Measurements from ENCODE around the gene TFPT. TPM values are rescaled to one million over a fixed set of nuclear protein-coding genes. Genes with fewer than 3 reads are reported as not detected.

Gene TFPT
- total RNA-seq, 1 experiment from 2014 or later, result 45.4 TPM

DNA sequence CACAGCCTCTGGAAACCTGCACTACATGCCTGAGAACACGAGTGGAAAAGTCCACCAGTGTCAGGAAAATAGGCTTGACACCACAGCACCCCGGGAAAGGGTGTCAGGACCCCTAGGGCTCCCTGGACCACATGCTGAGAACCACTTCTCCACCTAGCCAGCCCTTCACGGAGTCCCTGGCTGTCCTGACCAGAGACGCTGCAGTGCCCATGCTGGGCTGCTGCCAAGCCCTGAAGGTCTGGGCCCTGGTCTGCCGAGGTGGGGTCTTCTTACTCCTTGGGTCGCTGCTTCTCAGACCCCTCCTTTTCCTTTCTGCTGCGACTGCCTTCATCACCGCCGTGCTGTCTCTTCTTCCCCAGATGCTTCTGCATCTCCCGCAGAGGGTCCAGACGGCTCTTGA, 41.0 kb upstream of the TFPT start:
- H3K9me3 ChIP-seq (ENCODE audit: control insufficient read depth, insufficient read depth, low read depth, low read length), result no peaks in the 10 kb centered on the region
- H3K4me3 ChIP-seq (ENCODE audit: low read depth in 2 of 2, low read length in 2 of 2), result no peak overlapping the region
- peaks cover 32% of the 10 kb centered on the region for H3K4me1 ChIP-seq (ENCODE audit: control insufficient read depth, insufficient read depth, low read length)
- BruUV-seq (replicated peaks), result no TSS peak
- no peak for ATAC-seq
- no peak for DNase-seq (ENCODE audit: low read depth, low spot score)
- no peaks in the 10 kb centered on the region for H3K27me3 ChIP-seq (ENCODE audit: control insufficient read depth, insufficient read depth, low read length)
- ChIA-PET CTCF (interaction anchor here (0.6 kb wide), 2 partner anchors 128 to 295 kb away, joined by 4 to 5 read pairs; no protein-coding TSS in a partner anchor), POLR2A (no interaction called here)
- no peak overlapping the region for H3K27ac ChIP-seq (ENCODE audit: low read length)
- intact Hi-C loops (cut with micrococcal nuclease; ENCODE audit: unreplicated experiment), result no loop called here
- TF ChIP-seq POLR2AphosphoS5 (IDR thresholded peaks at IDR 0.05; ENCODE audit: low read depth, low read length) (no peak; the same call in none of the 2 replicates), REST (IDR thresholded peaks at IDR 0.05; ENCODE audit: insufficient read depth in 1 of 2, low read depth in 2 of 2, low read length in 1 of 2) (no peak), TCF7L2 (IDR thresholded peaks at IDR 0.05; ENCODE audit: low read depth, low read length) (no peak), CTCF (IDR thresholded peaks at IDR 0.05) (no peak), SIN3A (IDR thresholded peaks at IDR 0.05; ENCODE audit: borderline replicate concordance, insufficient read depth, low read depth, low read length) (no peak)
- peaks cover 12% of the 10 kb centered on the region for H3K36me3 ChIP-seq (ENCODE audit: control insufficient read depth, insufficient read depth, low read length)
- in situ Hi-C loops (cut with HindIII; ENCODE audit: low pct_unique_long_range_greater_than_20kb, low sequenced_read_pairs), result no loop called here

- ChIA-PET POLR2A (no interaction called here), CTCF (no interaction called here)
- no peaks in the 10 kb centered on the region for H3K9me3 ChIP-seq (ENCODE audit: control insufficient read depth, insufficient read depth, low read depth, low read length)
- H3K4me1 ChIP-seq (ENCODE audit: control insufficient read depth, insufficient read depth, low read length), result peaks cover 29% of the 10 kb centered on the region
- in situ Hi-C loops (cut with HindIII; ENCODE audit: low pct_unique_long_range_greater_than_20kb, low sequenced_read_pairs) (no loop called here), intact Hi-C loops (cut with micrococcal nuclease; ENCODE audit: unreplicated experiment) (no loop called here)
- no TSS peak for BruUV-seq (replicated peaks)
- TF ChIP-seq SIN3A (IDR thresholded peaks at IDR 0.05; ENCODE audit: borderline replicate concordance, insufficient read depth, low read depth, low read length), result no peak
- 0 out of 2 replicates have a peak, but pooled peaks have one; percentile 9 for TF ChIP-seq POLR2AphosphoS5 (IDR thresholded peaks at IDR 0.05; ENCODE audit: low read depth, low read length)
- ATAC-seq (no peak), DNase-seq (ENCODE audit: low read depth, low spot score) (no peak)
- no peak overlapping the region for H3K4me3 ChIP-seq (ENCODE audit: low read depth in 2 of 2, low read length in 2 of 2)
- no peak overlapping the region; the same call in 1 of the 2 replicates for H3K27ac ChIP-seq (ENCODE audit: low read length)
- H3K36me3 ChIP-seq (ENCODE audit: control insufficient read depth, insufficient read depth, low read length), result peaks cover 12% of the 10 kb centered on the region
- H3K27me3 ChIP-seq (ENCODE audit: control insufficient read depth, insufficient read depth, low read length), result no peaks in the 10 kb centered on the region
Observed at GRCh38 chr19:54155694-54156093, 40.2 kb upstream of the TFPT start.

GRCh38 chr19:54154603-54155345, 39.3 kb upstream of the TFPT start:
- H3K4me1 ChIP-seq (ENCODE audit: control insufficient read depth, insufficient read depth, low read length), result peaks cover 28% of the 10 kb centered on the region
- intact Hi-C loops (cut with micrococcal nuclease; ENCODE audit: unreplicated experiment) (no loop called here), in situ Hi-C loops (cut with HindIII; ENCODE audit: low pct_unique_long_range_greater_than_20kb, low sequenced_read_pairs) (no loop called here)
- ChIA-PET CTCF (no interaction called here), POLR2A (no interaction called here)
- no peaks in the 10 kb centered on the region for H3K27me3 ChIP-seq (ENCODE audit: control insufficient read depth, insufficient read depth, low read length)
- ATAC-seq (no peak), DNase-seq (ENCODE audit: low read depth, low spot score) (no peak)
- TSS peak; percentile 65 for BruUV-seq (replicated peaks)
- peak overlapping the region; percentile 62 for H3K27ac ChIP-seq (ENCODE audit: low read length)
- no peak overlapping the region for H3K4me3 ChIP-seq (ENCODE audit: low read depth in 2 of 2, low read length in 2 of 2)
- peaks cover 9% of the 10 kb centered on the region for H3K36me3 ChIP-seq (ENCODE audit: control insufficient read depth, insufficient read depth, low read length)
- peak; percentile 70 for TF ChIP-seq POLR2AphosphoS5 (IDR thresholded peaks at IDR 0.05; ENCODE audit: low read depth, low read length)
- no peak for TF ChIP-seq CTCF (IDR thresholded peaks at IDR 0.05)
- H3K9me3 ChIP-seq (ENCODE audit: control insufficient read depth, insufficient read depth, low read depth, low read length), result no peaks in the 10 kb centered on the region
